GM18502 (cell line): ENCODE data around the gene RREB1.
"Not testable (repeated sequence)": the region's sequence is repeated elsewhere in the genome, so short reads cannot be mapped to it uniquely, and the experiment has no call there.

Experiments
- ATAC-seq: cut with Tn5 transposase; IDR thresholded peaks from one replicate; pipeline ENCODE4 v1.9.1; 2021; ENCODE audit warnings: mild to moderate bottlenecking; ENCODE audit not compliant: unreplicated experiment, poor library complexity

Gene RREB1

DNA sequence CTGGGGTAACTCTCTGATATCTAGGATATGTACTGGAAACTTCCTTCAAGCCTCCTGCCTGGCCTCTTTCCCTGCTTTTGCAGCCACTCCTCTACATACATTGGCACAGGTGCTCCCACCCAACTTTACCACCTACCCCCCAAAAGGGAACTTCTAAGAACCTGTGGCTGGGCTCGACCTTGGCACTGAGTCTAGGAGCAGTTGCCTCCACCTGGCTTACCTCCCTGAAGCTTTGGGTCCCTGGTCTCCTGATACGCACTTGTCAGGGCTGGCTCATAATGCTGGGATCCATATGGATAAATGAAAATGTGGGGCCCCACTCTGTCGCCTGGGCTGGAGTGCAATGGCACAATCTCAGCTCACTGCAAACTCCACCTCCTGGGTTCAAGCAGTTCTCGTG, 149.0 kb downstream of the RREB1 start:
- ATAC-seq: no peak

DNA sequence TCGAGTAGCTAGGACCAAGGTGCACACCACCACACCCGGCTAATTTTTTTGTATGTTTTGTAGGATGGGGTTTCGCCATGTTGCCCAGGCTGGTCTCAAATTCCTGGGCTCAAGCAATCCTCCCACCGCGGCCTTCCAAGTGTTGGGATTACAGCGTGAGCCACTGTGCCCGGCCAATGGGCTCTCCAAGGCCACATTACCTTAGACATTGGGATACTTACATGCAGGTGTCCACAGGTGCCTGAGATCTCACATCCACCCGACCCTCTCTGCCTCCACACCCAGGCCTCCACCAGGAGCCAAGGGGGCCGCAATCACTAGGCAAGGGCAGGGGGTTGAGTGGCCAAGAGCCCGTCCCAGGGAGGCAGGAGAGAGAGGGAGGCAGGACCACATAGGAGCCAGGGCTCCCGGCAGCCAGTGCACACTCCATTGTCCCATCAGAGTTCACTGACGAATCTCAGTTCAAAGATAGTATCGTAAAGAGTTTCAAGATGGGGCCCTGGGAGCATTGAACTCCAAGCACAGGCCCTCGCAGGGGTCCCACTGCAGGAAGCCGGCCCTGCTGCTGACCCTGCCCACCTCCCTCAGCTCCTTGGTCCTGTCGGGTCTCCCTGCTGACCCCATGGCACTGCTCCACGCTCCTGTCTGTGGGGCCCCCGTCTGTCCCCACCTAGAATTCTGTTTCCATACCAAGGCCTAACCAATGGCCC, 149.9 kb downstream of the RREB1 start:
- ATAC-seq: no peak

DNA sequence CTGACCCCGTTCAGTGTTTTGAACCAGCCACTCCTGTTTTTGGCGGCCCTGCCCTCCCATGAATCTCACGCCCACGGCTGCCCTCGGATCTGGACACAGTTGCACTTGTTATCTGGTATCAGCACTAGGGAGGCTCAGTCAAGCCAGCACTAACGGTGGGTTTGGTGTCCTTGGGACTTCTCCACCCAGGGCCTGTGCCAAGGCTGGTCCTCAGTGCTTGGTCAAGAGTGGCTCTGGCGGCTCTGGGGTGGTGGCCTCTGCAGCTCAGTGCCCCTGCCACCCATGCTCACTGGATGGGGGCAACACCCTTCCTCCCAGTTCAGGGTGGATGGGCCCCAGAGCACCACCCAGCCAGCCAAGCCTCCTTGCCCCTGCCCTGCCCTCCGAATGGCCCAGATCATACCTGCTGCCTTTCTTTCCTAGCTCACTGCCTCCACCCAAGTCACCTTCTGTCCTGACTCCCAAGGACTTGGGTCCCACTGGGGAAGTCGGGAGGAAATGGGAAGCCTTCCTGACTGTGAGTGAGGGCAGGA, 150.5 kb downstream of the RREB1 start:
- ATAC-seq: no peak

DNA sequence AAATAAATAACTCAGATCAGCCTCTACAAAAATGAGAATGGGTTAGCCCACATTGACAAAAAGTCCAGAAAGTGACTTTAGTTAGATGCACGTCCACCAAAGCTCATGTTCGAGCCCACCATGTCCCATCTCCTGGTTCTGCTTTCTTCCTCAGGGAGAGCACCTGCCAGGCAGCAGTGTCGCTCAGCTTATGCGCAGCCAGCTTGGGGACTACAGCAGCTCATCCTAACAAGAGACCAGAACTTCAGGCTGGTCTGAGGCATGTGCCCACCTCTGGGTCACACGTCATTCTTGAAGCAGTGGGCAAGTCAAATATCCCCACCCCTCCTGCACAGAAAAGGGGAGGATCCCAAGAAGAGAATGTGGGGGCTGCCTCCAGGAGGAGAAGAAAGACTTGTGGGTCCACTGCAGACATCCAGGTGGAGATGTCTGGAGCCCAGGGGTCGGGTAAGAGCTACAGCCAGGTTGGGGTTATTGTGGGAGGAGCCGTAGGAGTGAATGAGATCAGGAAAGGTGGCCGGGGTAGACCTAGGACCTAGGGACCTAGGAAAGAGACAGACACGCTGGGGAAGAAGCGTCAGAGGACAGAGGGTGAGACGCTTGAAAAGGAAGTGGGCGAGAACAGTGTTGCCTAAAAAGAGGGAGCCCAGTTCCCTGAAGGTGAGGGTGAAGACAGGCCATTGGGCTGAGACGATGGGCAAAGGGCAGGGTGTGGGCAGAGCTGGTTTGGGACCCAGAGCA, 152.7 kb downstream of the RREB1 start:
- ATAC-seq: no peak

DNA sequence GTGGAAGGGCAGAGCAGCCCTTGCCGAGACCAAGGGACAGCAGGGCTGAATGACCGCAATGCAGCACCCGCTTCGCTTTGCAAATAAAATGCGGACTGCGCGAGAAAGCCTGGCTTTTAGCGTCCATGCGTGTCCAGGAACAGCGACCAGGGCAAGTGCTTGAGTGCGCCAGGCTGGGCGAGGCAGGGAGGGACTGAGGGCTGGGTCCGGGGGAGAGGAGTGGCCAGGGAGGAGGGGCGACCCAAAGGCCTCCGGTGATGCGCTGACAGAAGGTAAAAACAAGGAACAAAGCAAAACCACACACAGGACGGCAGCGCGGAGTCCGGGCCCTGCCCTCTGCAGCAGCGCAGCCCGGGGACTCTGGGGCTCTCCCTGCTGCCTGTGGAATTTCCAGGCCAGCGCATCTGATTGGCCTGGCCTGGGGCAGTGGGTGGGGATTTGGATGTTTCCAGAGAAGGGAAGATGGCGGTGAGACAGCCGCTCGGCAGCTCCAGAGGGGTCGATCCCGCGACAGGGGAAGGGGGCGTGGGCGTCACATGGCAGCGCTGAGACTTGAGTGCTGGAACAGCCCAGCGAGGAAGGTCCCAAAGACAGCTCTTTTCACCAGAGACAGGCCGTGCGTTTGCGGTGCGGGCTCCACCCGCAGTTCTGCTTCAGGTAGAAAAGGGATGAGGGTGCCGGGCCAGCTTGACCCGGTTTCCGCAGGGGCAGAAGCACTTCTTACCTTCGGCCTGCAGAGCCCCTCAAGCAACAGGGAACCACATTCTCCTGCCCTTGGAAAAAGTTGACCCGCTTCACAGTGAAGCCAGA, 153.5 kb downstream of the RREB1 start:
- ATAC-seq: peak; percentile 70

DNA sequence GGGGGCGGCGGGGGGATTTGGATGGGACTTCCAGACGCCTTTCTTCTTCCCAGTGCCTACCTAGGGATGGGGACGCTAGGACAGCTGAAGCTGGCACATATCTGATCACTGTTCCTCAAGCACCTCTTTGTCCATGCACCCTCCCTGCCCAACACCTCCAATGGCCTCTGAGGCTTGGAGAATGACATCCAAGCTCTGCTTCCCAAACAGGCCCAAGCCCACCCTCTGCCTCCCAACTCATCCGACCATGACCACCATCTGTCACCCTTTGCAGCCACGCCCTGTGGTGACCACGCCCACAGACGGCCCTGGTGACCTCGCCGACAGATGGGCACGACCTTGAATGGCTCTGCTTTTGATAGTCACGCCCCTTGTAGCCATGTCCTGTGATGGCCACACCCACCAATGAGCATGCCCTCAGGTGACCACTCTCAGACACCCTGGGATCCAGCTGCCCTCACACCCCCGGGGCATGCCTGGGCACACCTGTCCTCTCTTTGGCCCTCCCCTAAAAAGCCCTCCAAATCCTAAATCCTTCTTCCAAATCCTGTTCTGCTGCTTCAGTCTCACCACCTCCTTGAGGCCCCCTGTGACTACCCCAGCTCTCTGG, 154.2 kb downstream of the RREB1 start:
- ATAC-seq: no peak

DNA sequence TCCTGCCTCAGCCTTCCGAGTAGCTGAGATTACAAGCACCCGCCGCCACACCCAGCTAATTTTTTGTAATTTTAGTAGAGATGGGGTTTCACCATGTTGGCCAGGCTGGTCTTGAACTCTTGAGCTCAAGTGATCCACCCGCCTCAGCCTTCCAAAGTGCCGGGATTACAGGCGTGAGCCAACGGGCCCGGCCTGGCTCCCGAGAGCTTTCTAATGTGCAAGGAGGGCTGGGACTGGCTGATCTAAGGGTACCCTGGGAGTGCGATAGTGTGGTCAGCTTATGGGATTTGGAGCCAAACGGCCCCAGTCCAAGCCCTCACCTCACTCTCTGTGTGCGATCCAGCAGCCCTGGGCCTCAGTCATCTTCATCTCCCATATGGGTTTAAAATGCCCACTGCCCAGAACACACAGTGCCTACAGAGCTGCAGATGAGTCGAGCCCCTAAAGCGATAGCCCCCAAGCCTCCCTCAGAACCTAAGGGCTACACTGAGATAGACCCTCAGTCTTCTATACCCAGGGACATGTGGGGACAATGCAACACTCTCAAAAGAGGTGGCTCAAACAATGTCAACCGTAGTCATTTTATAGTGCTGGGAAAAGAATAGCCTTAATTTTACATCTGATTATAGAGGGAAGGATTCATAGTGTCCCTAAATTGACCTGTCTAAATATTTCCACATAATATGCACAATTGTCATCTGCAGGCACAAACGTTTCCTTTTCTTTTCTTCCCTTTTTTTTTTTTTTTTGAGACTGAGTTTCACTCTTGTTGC, 155.2 kb downstream of the RREB1 start:
- ATAC-seq: no peak

DNA sequence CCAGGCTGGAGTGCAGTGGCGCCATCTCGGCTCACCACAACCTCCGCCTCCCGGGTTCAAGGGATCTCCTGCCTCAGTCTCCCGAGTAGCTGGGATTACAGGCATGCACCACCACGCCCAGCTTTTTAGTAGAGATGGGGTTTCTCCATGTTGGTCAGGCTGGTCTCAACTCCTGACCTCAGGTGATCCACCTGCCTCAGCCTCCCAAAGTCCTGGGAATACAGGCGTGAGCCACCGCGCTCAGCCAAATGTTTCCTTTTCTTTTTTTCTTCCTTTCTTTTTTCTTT, 155.7 kb downstream of the RREB1 start:
- not testable (repeated sequence) for ATAC-seq

DNA sequence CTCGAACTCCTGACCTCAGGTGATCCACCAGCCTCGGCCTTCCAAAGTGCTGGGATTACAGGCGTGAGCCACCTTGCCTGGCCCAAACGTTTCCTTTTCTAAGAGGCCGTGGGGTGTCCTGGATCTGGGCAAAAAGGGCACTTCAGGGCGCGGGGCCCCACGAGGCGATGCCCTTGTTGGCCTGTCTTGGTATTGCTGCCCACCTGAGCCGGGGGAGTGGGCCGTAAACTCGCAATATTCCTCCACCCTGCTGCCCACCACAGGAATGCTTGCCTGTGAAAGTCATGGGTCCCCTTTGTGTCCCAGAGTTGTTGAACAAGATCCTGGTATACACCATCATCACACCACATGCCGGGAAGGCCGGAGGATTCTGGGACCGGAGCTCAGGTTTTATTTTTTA, 156.3 kb downstream of the RREB1 start:
- no peak for ATAC-seq

DNA sequence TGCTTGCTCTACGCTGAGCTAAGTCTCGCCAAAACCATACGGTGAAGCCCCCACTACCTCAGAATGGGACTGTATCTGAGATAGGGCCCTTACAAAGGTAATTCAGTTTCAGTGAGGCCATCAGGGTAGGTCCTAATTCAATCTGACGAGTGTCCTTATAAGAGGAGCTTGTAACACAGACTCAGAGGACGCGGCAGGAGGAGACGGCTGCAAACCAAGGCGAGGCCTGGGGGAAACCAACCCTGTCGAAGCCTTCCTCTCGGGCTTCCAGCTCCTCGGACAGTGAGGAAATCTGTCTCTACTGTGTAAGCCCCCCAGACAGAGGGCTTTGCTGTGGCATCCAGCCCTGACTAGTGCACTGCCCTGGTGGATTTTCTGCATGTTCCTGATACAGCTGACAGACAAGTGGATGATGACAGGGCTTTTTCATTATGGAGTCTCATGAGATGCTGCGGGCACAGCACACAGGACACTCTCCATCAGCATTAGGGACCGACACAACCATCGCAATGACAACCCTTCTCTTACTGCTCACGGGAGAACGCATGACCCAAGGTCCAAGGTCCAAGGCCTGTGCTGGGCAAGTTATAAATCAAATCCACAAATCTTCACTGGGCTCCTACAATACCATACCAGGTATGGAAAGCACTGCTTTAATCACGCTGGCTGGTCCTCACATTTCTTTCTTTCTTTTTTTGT, 157.1 kb downstream of the RREB1 start:
- no peak for ATAC-seq

DNA sequence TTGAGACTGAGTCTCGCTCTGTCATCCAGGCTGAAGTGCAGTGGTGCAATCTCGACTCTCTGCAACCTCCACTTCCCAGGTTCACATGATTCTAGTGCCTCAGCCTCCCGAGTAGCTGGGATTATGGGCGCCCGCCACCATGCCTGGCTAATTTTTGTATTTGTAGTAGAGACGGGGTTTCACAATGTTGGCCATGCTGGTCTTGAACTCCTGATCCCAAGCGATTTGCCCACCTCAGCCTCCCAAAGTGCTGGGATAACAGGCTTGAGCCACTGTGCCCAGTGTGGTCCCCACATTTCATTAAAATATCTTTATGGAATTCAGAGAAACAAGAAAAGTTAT, 157.6 kb downstream of the RREB1 start:
- ATAC-seq: not testable (repeated sequence)

DNA sequence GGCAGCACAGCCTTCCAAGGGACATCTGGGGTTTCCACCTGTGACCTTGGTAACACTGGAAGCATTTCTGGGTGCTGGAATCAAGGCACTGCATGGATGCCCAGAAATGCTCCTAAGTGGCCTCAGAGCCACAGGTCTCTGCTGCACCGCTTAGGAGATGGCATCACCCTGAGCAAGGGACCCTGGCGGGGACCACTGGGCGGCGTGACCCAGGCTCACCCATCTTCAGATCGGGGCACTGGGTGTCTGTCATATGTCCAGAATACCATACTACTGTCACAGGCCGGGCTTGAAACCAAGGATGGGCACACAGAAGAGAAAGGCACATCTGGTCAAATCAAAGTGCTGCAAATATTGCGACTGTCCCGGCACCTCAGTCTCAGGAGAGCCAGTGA, 159.3 kb downstream of the RREB1 start:
- ATAC-seq: no peak

DNA sequence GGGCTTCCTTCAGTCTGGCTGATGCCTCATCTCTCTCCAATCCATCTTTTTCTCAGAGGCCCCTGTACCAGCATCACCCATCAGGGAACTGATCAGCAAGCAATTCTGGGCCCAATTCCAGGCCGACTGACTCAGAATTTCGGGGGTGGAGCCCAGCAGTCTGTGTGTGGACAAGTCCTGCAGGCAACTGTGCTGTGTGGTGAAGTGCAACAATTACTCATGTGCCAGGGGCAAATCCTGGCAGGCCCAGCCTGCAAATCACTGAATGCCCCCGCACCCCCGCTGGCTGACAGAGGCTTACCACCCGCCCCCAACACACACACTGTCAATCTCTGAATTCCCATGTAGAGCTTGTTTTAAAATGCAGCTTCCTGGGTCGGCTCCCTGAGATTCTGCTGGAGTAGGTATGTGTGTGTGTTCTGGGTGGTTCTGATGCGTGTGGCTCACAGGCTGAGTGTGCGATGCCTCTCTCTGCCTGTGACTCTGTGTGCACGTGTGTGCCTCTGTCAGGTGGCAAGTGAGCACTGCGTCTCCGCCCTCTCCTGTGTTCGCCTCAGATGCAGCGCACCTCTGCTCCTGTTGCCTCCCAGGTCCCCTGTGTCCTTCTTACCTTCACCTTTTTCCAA, 159.8 kb downstream of the RREB1 start:
- ATAC-seq: no peak

DNA sequence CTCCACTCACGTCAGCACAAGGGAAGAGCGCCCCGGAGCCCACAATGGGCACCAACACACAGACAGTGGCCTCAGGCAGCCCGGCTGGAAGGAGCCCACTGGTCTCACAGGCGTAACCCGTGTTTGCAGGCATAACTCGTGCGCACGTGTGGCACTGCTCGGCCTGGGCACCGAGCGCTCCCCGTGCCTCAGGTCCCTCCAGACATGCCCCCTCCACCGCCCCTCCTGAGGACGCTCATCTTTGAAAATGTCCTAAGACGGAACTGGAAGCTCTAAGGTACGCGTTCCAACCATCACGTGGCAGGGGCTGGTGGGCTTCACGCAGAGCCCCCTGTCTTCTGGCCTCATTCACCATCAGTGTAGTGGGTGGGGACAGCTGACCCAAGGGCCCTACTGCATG, 160.6 kb downstream of the RREB1 start:
- ATAC-seq: no peak

DNA sequence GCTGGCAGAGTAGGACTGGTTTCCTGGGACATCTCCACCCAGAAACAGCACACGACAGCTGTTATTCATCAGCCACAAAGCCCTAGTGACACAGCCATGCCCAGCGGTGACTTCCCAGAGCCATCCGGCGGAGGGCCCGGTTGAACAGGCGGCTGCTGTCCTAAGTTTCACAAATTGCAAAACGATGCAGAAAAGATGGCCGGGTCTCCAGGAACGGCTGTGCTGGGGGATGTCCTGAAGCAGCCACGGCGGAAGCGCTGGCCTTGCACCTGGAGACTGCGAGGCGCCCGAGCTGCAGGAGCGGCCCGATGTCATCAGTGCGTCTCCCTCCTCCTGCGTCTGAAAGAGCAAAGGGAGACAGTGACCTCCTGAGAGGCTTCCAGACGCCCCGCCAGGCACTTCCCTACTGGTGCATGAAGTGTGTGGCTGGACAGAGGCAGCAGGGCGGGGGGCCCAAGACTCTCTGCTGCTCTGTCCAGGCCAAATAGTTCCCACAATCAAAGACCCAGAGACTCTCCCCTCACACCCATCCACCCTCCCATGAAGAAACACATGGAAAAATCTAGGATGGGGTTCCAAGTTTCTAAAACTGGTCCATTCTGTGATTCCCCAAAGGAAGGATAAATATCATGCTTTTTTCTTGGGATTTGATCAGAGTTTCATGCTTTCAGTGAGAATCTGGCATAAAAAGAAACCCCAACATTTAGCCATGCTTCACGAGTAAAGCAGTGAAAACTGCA, 161.2 kb downstream of the RREB1 start:
- no peak for ATAC-seq

DNA sequence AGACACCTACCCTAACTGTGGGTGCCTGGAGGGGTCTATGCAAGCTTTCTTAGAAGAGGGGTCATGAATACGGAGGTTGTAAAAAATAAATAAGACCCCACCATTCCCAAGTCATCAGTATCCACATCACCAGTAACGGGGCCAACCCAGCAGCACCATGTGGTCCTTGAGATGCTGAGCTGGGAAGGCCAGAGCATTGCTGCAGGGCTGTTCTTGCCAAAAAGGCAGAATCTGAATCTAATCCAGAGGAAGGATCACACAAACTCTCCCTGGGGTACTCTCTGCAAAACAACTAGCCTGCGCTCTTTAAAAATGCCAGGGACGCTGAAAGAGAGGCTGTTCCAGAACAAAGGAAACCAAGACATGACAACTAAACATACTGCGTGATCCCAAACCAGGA, 162.1 kb downstream of the RREB1 start:
- ATAC-seq: no peak

DNA sequence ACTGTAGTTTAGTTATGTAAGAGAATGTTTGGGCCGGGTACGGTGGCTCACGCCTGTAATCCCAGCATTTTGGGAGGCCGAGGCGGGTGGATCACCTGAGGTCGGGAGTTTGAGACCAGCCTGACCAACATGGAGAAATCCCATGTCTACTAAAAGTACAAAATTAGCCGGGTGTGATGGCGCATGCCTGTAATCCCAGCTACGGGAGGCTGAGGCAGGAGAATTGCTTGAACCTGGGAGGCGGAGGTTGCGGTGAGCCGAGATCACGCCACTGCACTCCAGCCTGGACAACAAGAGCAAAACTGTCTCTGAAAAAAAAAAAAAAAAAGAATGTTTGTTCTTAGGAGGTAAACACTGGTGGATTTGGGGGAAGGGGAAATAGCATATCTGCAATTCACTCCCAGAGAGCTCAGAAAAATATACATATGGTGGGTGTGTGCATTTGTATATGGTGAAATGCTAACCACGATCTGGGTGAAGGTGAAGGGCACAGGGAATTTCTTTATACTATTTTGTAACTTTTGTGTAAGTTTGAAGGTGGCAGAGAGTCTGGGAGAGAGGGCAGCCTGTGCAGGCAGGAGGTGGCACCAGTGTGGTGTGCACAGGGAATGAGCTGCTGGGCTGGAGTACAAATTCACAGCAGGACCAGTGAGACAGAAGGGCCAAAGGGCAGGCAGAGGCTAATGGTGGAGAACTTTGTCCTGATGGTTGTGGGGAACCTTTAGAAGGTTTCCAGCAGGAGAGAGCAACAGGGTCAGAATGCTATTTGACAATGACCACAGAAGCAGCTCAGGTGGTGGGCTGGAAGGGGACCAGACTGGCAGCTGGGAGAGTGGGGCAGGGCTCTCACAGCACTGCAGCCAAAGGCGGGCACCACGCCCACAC, 162.8 kb downstream of the RREB1 start:
- no peak for ATAC-seq

DNA sequence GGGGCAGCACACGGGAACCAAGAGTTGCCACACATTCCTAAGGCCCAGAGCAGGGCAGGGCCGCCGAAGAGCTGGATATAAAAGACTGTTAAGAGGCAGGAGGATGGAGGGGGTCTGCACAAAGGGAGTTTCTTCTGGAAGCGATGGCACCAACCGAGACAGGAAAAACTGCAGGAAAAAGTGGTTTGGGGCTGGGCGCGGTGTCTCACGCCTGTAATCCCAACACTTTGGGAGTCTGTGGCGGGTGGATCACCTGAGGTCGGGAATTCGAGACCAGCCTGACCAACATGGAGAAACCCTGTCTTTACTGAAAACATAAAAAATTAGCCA, 163.4 kb downstream of the RREB1 start:
- no peak for ATAC-seq
